Activated CD4-positive, alpha-beta memory T cell treated with anti-CD3 and anti-CD28 coated beads, Interleukin-2, amount 10 ng/mL, durations not matched to agents 7 days and 5 days (primary cell): ENCODE results near the gene MCF2L. TPM values are rescaled to one million over a fixed set of nuclear protein-coding genes. Genes with fewer than 3 reads are reported as not detected.

Experiments
- CTCF ChIA-PET: fragments of 350-600 bp; sonication (Branson Sonifier 250); formaldehyde crosslinking; loops from one replicate; lab custom pipeline; 2021; ENCODE audit warnings: antibody characterized with exemption, inconsistent platforms; lab: Charles Lee
- POLR2A ChIA-PET: fragments of 350-600 bp; sonication (Branson Sonifier 250); formaldehyde crosslinking; loops from one replicate; lab custom pipeline; 2021; ENCODE audit warnings: antibody characterized with exemption; lab: Charles Lee
- DNase-seq: peaks from one replicate; pipeline ENCODE4 v3.0.0-alpha.2; 2020
- H3K27ac Mint-ChIP-seq: one replicate; pipeline ENCODE4 v1.8.0; 2021; ENCODE audit warnings: mild to moderate bottlenecking, mixed read lengths
- H3K27me3 Mint-ChIP-seq: one replicate; pipeline ENCODE4 v1.8.0; 2021; ENCODE audit warnings: mixed read lengths
- H3K36me3 Mint-ChIP-seq: one replicate; pipeline ENCODE4 v1.8.0; 2021; ENCODE audit warnings: low read depth, mixed read lengths
- H3K4me1 Mint-ChIP-seq: one replicate; pipeline ENCODE4 v1.8.0; 2021; ENCODE audit warnings: mixed read lengths
- H3K4me3 Mint-ChIP-seq: one replicate; pipeline ENCODE4 v1.8.0; 2021; ENCODE audit warnings: mild to moderate bottlenecking, mixed read lengths
- H3K9me3 Mint-ChIP-seq: one replicate; pipeline ENCODE4 v1.8.0; 2021; ENCODE audit warnings: mixed read lengths
- total RNA-seq, 2 experiments: library from RNA; stranded (reverse); gene quantifications; one replicate each; pipeline ENCODE4 v1.2.3, GENCODE V29; 2021

MCF2L gene
- total RNA-seq, 2 experiments from 2014 or later = 0.33 to 0.86 TPM

- Mint-ChIP-seq H3K27ac (no peak overlapping the region), H3K27me3 (peaks cover 27% of the 10 kb centered on the region), H3K36me3 (no peaks in the 10 kb centered on the region), H3K4me1 (peaks cover 13% of the 10 kb centered on the region), H3K4me3 (no peak overlapping the region), H3K9me3 (no peaks in the 10 kb centered on the region)
- DNase-seq = no peak
- ChIA-PET POLR2A (no interaction called here), CTCF (no interaction called here)
Observed at GRCh38 chr13:112972867-112973576, 4.0 kb downstream of the MCF2L start.

GRCh38 chr13:112973577-112973951 lies 4.5 kb downstream of the MCF2L start:
- ChIA-PET POLR2A (no interaction called here), CTCF (no interaction called here)
- Mint-ChIP-seq H3K9me3 (no peaks in the 10 kb centered on the region), H3K4me1 (peaks cover 11% of the 10 kb centered on the region), H3K36me3 (no peaks in the 10 kb centered on the region), H3K27ac (no peak overlapping the region), H3K4me3 (no peak overlapping the region), H3K27me3 (peaks cover 25% of the 10 kb centered on the region)
- DNase-seq = no peak

- CTCF ChIA-PET = no interaction called here
- Mint-ChIP-seq H3K27me3 (peaks cover 25% of the 10 kb centered on the region), H3K27ac (no peak overlapping the region), H3K9me3 (no peaks in the 10 kb centered on the region), H3K4me1 (peaks cover 11% of the 10 kb centered on the region), H3K36me3 (no peaks in the 10 kb centered on the region), H3K4me3 (no peak overlapping the region)
- POLR2A ChIA-PET = no interaction called here
- DNase-seq = no peak
Observed at GRCh38 chr13:112974125-112974524, 5.1 kb downstream of the MCF2L start.

GRCh38 chr13:112974671-112975070 lies 5.7 kb downstream of the MCF2L start:
- H3K4me3 Mint-ChIP-seq = no peak overlapping the region
- CTCF ChIA-PET = no interaction called here
- no peak overlapping the region for H3K27ac Mint-ChIP-seq
- H3K4me1 Mint-ChIP-seq = peaks cover 5% of the 10 kb centered on the region
- no peaks in the 10 kb centered on the region for H3K36me3 Mint-ChIP-seq
- POLR2A ChIA-PET = no interaction called here
- no peak for DNase-seq
- H3K27me3 Mint-ChIP-seq = peaks cover 20% of the 10 kb centered on the region
- no peaks in the 10 kb centered on the region for H3K9me3 Mint-ChIP-seq

- Mint-ChIP-seq H3K27me3 (peaks cover 12% of the 10 kb centered on the region), H3K27ac (no peak overlapping the region), H3K4me3 (no peak overlapping the region), H3K4me1 (no peaks in the 10 kb centered on the region), H3K9me3 (no peaks in the 10 kb centered on the region), H3K36me3 (no peaks in the 10 kb centered on the region)
- POLR2A ChIA-PET = no interaction called here
- no peak for DNase-seq
- CTCF ChIA-PET = no interaction called here
Observed at GRCh38 chr13:112975401-112975939, 6.5 kb downstream of the MCF2L start.

GRCh38 chr13:112976526-112976925 lies 7.5 kb downstream of the MCF2L start:
- POLR2A ChIA-PET = no interaction called here
- H3K36me3 Mint-ChIP-seq = no peaks in the 10 kb centered on the region
- DNase-seq = no peak
- CTCF ChIA-PET = interaction anchor here (1.4 kb wide), 1 partner anchor 33 kb away, joined by 3 read pairs; no protein-coding TSS in a partner anchor
- H3K4me3 Mint-ChIP-seq = no peak overlapping the region
- H3K4me1 Mint-ChIP-seq = no peaks in the 10 kb centered on the region
- H3K27ac Mint-ChIP-seq = no peak overlapping the region
- H3K9me3 Mint-ChIP-seq = no peaks in the 10 kb centered on the region
- H3K27me3 Mint-ChIP-seq = peaks cover 2% of the 10 kb centered on the region

- Mint-ChIP-seq H3K36me3 (no peaks in the 10 kb centered on the region), H3K27ac (no peak overlapping the region), H3K9me3 (no peaks in the 10 kb centered on the region), H3K4me1 (no peaks in the 10 kb centered on the region), H3K27me3 (no peaks in the 10 kb centered on the region), H3K4me3 (no peak overlapping the region)
- CTCF ChIA-PET = interaction anchor here (1.4 kb wide), 1 partner anchor 34 kb away, joined by 3 read pairs; no protein-coding TSS in a partner anchor
- POLR2A ChIA-PET = no interaction called here
- DNase-seq = no peak
Observed at GRCh38 chr13:112977091-112977490, 8.1 kb downstream of the MCF2L start.

- Mint-ChIP-seq H3K27me3 (no peaks in the 10 kb centered on the region), H3K4me1 (no peaks in the 10 kb centered on the region), H3K36me3 (no peaks in the 10 kb centered on the region), H3K4me3 (no peak overlapping the region), H3K9me3 (no peaks in the 10 kb centered on the region), H3K27ac (no peak overlapping the region)
- DNase-seq = no peak
- CTCF ChIA-PET = interaction anchor here (1.4 kb wide), 1 partner anchor 34 kb away, joined by 3 read pairs; no protein-coding TSS in a partner anchor
- POLR2A ChIA-PET = no interaction called here
Observed at GRCh38 chr13:112977525-112977924, 8.5 kb downstream of the MCF2L start.

GRCh38 chr13:112978561-112979405 lies 9.8 kb downstream of the MCF2L start:
- Mint-ChIP-seq H3K4me1 (no peaks in the 10 kb centered on the region), H3K36me3 (no peaks in the 10 kb centered on the region), H3K4me3 (no peak overlapping the region), H3K9me3 (no peaks in the 10 kb centered on the region), H3K27ac (no peak overlapping the region), H3K27me3 (no peaks in the 10 kb centered on the region)
- DNase-seq = no peak
- CTCF ChIA-PET = no interaction called here
- POLR2A ChIA-PET = no interaction called here

- H3K27me3 Mint-ChIP-seq = no peaks in the 10 kb centered on the region
- no peak overlapping the region for H3K27ac Mint-ChIP-seq
- H3K4me3 Mint-ChIP-seq = no peak overlapping the region
- no peaks in the 10 kb centered on the region for H3K9me3 Mint-ChIP-seq
- no peak for DNase-seq
- ChIA-PET POLR2A (no interaction called here), CTCF (no interaction called here)
- no peaks in the 10 kb centered on the region for H3K4me1 Mint-ChIP-seq
- no peaks in the 10 kb centered on the region for H3K36me3 Mint-ChIP-seq
Observed at GRCh38 chr13:112979406-112979902, 10.4 kb downstream of the MCF2L start.

- H3K36me3 Mint-ChIP-seq = no peaks in the 10 kb centered on the region
- no peak overlapping the region for H3K27ac Mint-ChIP-seq
- POLR2A ChIA-PET = no interaction called here
- H3K9me3 Mint-ChIP-seq = no peaks in the 10 kb centered on the region
- DNase-seq = no peak
- no peaks in the 10 kb centered on the region for H3K27me3 Mint-ChIP-seq
- no peak overlapping the region for H3K4me3 Mint-ChIP-seq
- CTCF ChIA-PET = no interaction called here
- H3K4me1 Mint-ChIP-seq = no peaks in the 10 kb centered on the region
Observed at GRCh38 chr13:112980434-112980833, 11.4 kb downstream of the MCF2L start.

GRCh38 chr13:112981451-112981850 lies 12.4 kb downstream of the MCF2L start:
- POLR2A ChIA-PET = no interaction called here
- H3K9me3 Mint-ChIP-seq = no peaks in the 10 kb centered on the region
- CTCF ChIA-PET = no interaction called here

GRCh38 chr13:112982281-112983041 lies 13.4 kb downstream of the MCF2L start:
- POLR2A ChIA-PET = no interaction called here
- H3K27ac Mint-ChIP-seq = no peak overlapping the region
- H3K9me3 Mint-ChIP-seq = no peaks in the 10 kb centered on the region
- DNase-seq = no peak
- no peaks in the 10 kb centered on the region for H3K27me3 Mint-ChIP-seq
- no peaks in the 10 kb centered on the region for H3K4me1 Mint-ChIP-seq
- no peak overlapping the region for H3K4me3 Mint-ChIP-seq
- H3K36me3 Mint-ChIP-seq = no peaks in the 10 kb centered on the region
- CTCF ChIA-PET = no interaction called here

More at GRCh38 chr13:112981451-112981850, 12.4 kb downstream of the MCF2L start:
- Mint-ChIP-seq H3K4me1 (no peaks in the 10 kb centered on the region), H3K4me3 (no peak overlapping the region), H3K36me3 (no peaks in the 10 kb centered on the region), H3K27ac (no peak overlapping the region), H3K27me3 (no peaks in the 10 kb centered on the region)
- DNase-seq = no peak
